Measurements from ENCODE around the gene HSP90B1.

The HSP90B1 gene

DNA sequence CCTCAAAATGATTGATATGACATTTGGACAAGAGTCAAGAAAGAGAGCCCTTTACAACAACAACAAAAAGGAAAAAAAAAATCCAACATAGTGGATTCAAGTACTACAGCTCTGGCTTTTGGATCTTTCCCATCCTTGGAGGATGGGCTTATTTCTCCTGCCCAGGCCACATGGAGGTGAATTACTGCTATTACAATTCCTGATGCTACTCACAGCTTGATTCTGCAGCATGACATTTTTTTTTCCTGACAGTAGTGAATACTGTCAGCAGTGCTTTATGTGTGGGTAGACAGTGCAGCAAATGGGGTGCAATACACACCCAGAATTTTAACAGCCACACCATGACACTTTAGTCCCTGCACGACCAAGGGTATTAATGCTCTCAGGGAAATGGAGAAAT is 42.5 kb upstream of the HSP90B1 start:
- DNase-seq (ENCODE audit: low read depth), result no peak
- TF ChIP-seq, protein P1, sequence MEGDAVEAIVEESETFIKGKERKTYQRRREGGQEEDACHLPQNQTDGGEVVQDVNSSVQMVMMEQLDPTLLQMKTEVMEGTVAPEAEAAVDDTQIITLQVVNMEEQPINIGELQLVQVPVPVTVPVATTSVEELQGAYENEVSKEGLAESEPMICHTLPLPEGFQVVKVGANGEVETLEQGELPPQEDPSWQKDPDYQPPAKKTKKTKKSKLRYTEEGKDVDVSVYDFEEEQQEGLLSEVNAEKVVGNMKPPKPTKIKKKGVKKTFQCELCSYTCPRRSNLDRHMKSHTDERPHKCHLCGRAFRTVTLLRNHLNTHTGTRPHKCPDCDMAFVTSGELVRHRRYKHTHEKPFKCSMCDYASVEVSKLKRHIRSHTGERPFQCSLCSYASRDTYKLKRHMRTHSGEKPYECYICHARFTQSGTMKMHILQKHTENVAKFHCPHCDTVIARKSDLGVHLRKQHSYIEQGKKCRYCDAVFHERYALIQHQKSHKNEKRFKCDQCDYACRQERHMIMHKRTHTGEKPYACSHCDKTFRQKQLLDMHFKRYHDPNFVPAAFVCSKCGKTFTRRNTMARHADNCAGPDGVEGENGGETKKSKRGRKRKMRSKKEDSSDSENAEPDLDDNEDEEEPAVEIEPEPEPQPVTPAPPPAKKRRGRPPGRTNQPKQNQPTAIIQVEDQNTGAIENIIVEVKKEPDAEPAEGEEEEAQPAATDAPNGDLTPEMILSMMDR (IDR thresholded peaks at IDR 0.05; ENCODE audit: low read depth, low read length, missing control alignments), result no peak
- H3K4me3 ChIP-seq (ENCODE audit: low read depth, low read length), result no peak overlapping the region

DNA sequence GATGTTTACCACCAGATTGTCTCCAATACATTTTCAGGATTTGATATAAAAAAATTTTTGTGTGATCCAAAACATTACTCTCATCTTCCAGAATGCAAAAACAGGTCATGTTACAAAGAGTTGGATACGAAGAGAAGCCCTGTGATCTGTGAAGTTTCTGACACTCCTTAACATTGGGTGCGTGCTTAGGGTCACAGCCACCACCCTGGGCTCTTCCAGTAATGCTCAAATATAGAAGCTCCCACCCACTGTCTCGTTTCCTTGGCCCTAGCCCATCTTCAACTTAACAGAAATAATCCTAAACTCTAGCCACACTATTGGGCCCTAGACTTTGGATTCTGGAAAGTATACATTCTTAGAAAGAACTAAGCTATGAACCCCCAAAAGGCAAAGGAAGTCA is 32.9 kb upstream of the HSP90B1 start:
- no peak overlapping the region for H3K4me3 ChIP-seq (ENCODE audit: low read depth, low read length)
- no peak for DNase-seq (ENCODE audit: low read depth)
- TF ChIP-seq, protein P1 (IDR thresholded peaks at IDR 0.05; ENCODE audit: low read depth, low read length, missing control alignments), result no peak

DNA sequence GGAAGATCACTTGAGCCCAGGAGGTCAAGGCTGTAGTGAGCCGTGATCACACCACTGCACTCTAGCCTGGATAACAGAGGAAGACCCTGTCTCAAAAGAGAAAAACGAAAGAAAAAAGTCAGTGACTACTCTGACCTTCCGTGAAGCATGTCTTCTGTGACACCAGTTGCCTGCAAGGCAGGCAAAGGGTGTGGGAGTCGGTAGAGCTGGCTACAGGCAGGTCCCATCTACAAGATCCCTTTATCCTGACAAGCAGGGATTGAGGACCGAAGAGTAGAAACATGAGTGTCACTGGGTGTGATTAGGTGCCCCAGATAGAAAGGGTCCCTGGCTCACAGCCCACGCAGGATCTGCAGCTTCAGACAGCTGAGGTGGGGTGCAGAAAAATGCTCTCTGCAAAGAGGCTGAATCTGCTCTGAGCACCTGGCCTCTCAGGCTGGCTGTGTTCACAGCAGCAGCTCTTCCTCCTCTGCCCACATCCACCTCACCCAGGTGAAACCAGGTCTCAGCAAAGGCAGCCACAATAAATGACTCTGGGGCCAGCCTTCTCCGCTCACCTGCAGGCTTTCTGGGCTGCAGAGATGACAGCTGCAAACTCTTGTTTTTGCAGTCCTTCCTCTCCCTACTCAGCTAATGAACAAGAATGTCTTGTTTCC is 28.6 kb upstream of the HSP90B1 start:
- DNase-seq (ENCODE audit: low read depth), result no peak
- TF ChIP-seq, protein P1 (IDR thresholded peaks at IDR 0.05; ENCODE audit: low read depth, low read length, missing control alignments), result no peak
- H3K4me3 ChIP-seq (ENCODE audit: low read depth, low read length), result no peak overlapping the region

DNA sequence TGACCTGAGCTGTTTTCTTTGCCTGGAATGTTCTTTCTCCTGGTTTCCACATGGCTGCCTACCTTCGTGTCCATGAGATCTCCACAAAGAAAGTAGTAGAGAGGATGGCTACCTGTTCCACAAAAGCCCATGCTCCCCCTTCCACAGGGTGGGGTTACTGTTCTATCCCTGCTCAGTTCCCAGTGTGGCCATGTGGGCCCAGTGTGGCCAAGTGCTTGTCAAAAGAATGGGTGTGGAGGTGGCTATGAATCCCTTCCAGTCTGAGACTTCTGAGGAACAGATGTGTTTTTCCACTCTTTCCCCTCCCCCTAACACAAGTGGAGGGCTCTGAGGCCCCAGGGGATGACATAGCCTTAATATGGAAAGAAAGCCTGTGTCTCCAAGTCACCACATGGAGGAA is 26.2 kb upstream of the HSP90B1 start:
- no peak for DNase-seq (ENCODE audit: low read depth)
- TF ChIP-seq, protein P1 (IDR thresholded peaks at IDR 0.05; ENCODE audit: low read depth, low read length, missing control alignments), result no peak
- no peak overlapping the region for H3K4me3 ChIP-seq (ENCODE audit: low read depth, low read length)

DNA sequence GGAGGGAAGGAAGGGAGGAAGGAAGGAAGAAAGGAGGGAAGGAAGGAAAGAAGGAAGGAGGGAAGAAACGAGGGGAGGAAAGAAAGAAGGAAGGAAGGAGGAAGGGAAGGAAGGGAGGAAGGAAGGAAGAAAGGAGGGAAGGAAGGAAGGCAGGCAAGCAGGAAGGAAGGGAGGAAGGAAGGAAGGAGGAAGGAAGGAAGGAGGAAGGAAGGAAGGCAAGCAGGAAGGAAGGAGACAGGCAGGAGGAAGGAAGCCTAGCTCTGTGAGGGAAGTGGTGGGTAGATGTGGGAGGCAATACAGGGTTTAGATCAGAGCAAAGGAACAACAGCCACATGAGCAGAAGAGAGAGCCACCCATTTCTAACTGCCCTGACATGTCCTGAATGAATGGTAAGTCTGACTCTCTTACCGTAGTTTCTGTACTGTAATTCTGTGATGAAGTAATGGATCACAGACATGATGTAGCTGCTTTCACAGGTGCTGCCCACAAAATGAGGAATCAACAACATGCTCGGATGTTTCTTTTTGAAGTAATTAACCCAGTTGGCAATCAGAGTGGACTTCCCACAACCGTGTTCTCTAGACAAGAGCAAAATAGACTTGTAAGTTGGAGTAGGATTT is 24.4 kb upstream of the HSP90B1 start:
- TF ChIP-seq, protein P1 (IDR thresholded peaks at IDR 0.05; ENCODE audit: low read depth, low read length, missing control alignments), result no peak
- no peak overlapping the region for H3K4me3 ChIP-seq (ENCODE audit: low read depth, low read length)
- DNase-seq (ENCODE audit: low read depth), result no peak

DNA sequence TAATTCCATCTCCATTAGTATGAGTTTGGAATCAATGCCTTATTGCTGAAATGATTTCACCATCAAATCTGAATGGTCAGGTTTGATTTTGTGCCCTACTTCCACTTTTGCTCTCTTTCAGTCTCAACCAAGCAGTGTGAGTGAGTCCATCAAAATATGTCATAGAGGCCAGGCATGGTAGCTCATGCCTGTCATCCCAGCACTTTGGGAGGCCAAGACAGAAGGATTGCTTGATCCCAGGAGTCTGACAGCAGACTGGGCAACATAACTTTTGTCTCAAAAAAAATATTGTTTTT is 22.0 kb upstream of the HSP90B1 start:
- TF ChIP-seq, protein P1 (IDR thresholded peaks at IDR 0.05; ENCODE audit: low read depth, low read length, missing control alignments), result no peak
- DNase-seq (ENCODE audit: low read depth), result no peak
- H3K4me3 ChIP-seq (ENCODE audit: low read depth, low read length), result no peak overlapping the region

DNA sequence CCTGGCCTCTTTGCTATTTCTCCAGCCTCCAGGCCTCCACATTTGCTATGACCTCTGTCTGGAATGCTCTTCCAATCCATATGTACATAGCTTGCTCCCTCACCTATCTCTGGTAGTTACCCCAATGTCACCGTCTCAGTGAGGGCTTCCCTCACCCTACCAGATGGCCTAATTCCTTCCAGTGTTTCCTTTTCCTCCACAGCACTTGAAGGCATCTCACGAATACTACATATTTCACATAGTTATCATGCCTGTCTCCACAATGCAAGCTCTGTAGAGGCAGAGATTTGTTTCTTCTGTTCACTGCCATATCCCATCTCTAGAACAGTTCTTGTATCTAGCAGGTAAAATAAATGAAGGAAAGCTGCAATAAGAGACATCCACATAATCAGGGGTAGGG is 21.3 kb upstream of the HSP90B1 start:
- H3K4me3 ChIP-seq (ENCODE audit: low read depth, low read length), result no peak overlapping the region
- TF ChIP-seq, protein P1 (IDR thresholded peaks at IDR 0.05; ENCODE audit: low read depth, low read length, missing control alignments), result no peak
- DNase-seq (ENCODE audit: low read depth), result no peak

Measured in GM12864 (cell line).